ENCODE results near the gene CD38.
A peak's percentile ranks its signal among the peaks of the same experiment; 100 is the strongest.

The CD38 gene

GRCh38 chr4:15765391-15765790 is 12.7 kb upstream of the CD38 start:
- no peak for DNase-seq

GRCh38 chr4:15765910-15766697 is 12.0 kb upstream of the CD38 start:
- no peak for DNase-seq

- no peak for DNase-seq
These were observed 11.3 kb upstream of the CD38 start for GRCh38 chr4:15766821-15767220.

- no peak for DNase-seq
These were observed 8.9 kb upstream of the CD38 start for GRCh38 chr4:15769202-15769601.

- peak; percentile 85 for DNase-seq
These were observed 6.7 kb upstream of the CD38 start for GRCh38 chr4:15771216-15772058.

GRCh38 chr4:15774020-15774420 is 4.1 kb upstream of the CD38 start:
- peak; percentile 53 for DNase-seq

GRCh38 chr4:15776871-15777648 is 1.1 kb upstream of the CD38 start:
- no peak for DNase-seq

GRCh38 chr4:15777697-15778288 is 335 bp upstream of the CD38 start:
- DNase-seq: no peak

GRCh38 chr4:15779306-15779705 is 1.2 kb downstream of the CD38 start:
- peak; percentile 94 for DNase-seq

- DNase-seq: peak; percentile 75
These were observed 1.7 kb downstream of the CD38 start for GRCh38 chr4:15779809-15780208.

- peak; percentile 91 for DNase-seq
These were observed 3.4 kb downstream of the CD38 start for GRCh38 chr4:15781427-15782095.

GRCh38 chr4:15783676-15784075 is 5.5 kb downstream of the CD38 start:
- peak; percentile 74 for DNase-seq

- no peak for DNase-seq
These were observed 7.0 kb downstream of the CD38 start for GRCh38 chr4:15784959-15785634.

- no peak for DNase-seq
These were observed 8.6 kb downstream of the CD38 start for GRCh38 chr4:15786743-15787142.

GRCh38 chr4:15792974-15793373 is 14.8 kb downstream of the CD38 start:
- no peak for DNase-seq

- DNase-seq: no peak
These were observed 15.6 kb downstream of the CD38 start for GRCh38 chr4:15793506-15794363.

- no peak for DNase-seq
These were observed 16.3 kb downstream of the CD38 start for GRCh38 chr4:15794426-15794825.

GRCh38 chr4:15794905-15795304 is 16.8 kb downstream of the CD38 start:
- DNase-seq: peak; percentile 74

GRCh38 chr4:15797320-15797719 is 19.2 kb downstream of the CD38 start:
- DNase-seq: no peak

GRCh38 chr4:15799141-15799540 is 21.0 kb downstream of the CD38 start:
- DNase-seq: no peak

- DNase-seq: no peak
These were observed 21.6 kb downstream of the CD38 start for GRCh38 chr4:15799701-15800100.
